Colonic mucosa (tissue), 4 donors: ENCODE data around the gene PRRC2A. TPM values are rescaled to one million over a fixed set of nuclear protein-coding genes. Genes with fewer than 3 reads are reported as not detected.

Experiments
- DNase-seq: peaks from one replicate; pipeline ENCODE4 v3.0.0-alpha.2; 2020
- H3K27ac ChIP-seq: fragments of 200-600 bp; one replicate; pipeline ENCODE4 v1.8.0; 2021
- H3K27me3 ChIP-seq: fragments of 200-600 bp; one replicate; pipeline ENCODE4 v1.8.0; 2021
- H3K36me3 ChIP-seq: fragments of 200-600 bp; one replicate; pipeline ENCODE4 v1.8.0; 2021
- H3K4me1 ChIP-seq: fragments of 200-600 bp; one replicate; pipeline ENCODE4 v1.8.0; 2021; ENCODE audit warnings: mild to moderate bottlenecking
- H3K4me3 ChIP-seq: fragments of 200-600 bp; one replicate; pipeline ENCODE4 v1.8.0; 2021
- H3K9ac ChIP-seq, 2 donors: one replicate each; pipeline ENCODE4 v1.7.0; 2013; ENCODE audit warnings: control low read depth in 2 of 2, low read depth in 2 of 2, low read length in 2 of 2
- H3K9me3 ChIP-seq: fragments of 200-600 bp; one replicate; pipeline ENCODE4 v1.8.0; 2021
- CTCF ChIP-seq: fragments of 200-600 bp; IDR thresholded peaks from one replicate; pipeline ENCODE4 v1.8.0; 2022; ENCODE audit warnings: antibody characterized with exemption, mild to moderate bottlenecking
- intact Hi-C: fragments of 100-400 bp; cut with DNase I; formaldehyde crosslinking; loops from one replicate; pipeline ENCODE4 v1.14.1; 2022
- total RNA-seq, 2 donors: library from RNA; stranded (reverse); fragmentation: NEBNext Ultra II Directional in 1 of 2; extraction: Animal tissue kit (Norgen Biotek cat#: 25700) in 1 of 2; gene quantifications; one replicate each; pipeline ENCODE4 v1.2.1, GENCODE V29; 2021
- donor health status: healthy.
- donor health status: DM: no; HTN: no; CAD: no.
- donor health status: DM: no; HTN: no; CAD: no.

PRRC2A gene
- total RNA-seq, 2 donors from 2014 or later, result 107 to 171 TPM

- H3K9me3 ChIP-seq, result no peaks in the 10 kb centered on the region
- TF ChIP-seq CTCF, result no peak
- peaks cover 12% of the 10 kb centered on the region for H3K36me3 ChIP-seq
- H3K9ac ChIP-seq, result peak within 1 kb of the TSS; percentile 86 to 96
- H3K4me3 ChIP-seq, result peak within 1 kb of the TSS; percentile 87
- intact Hi-C loops, result no loop called here
- H3K27ac ChIP-seq, result peak within 1 kb of the TSS; percentile 91
- DNase-seq, result peak; percentile 96
- H3K27me3 ChIP-seq, result no peaks in the 10 kb centered on the region
- H3K4me1 ChIP-seq, result peaks cover 20% of the 10 kb centered on the region
These were observed 44.4 kb downstream of the PRRC2A start, which contains the start of gene GPANK1 for GRCh38 chr6:31664790-31665500. TSS of gene GPANK1 (minus strand) at chr6:31664997. CDS start at chr6:31664478, 519 bp downstream.

GRCh38 chr6:31665501-31666336 is 45.2 kb downstream of the PRRC2A start, which contains the start of gene CSNK2B:
TSS of gene CSNK2B (plus strand) at chr6:31666080. CDS start at chr6:31666832, 752 bp downstream.
- Histone ChIP-seq H3K27me3 (no peaks in the 10 kb centered on the region), H3K27ac (peak within 1 kb of the TSS; percentile 91), H3K36me3 (peaks cover 20% of the 10 kb centered on the region), H3K9ac (peak within 1 kb of the TSS; percentile 86 to 96), H3K4me3 (peak within 1 kb of the TSS; percentile 87), H3K4me1 (peaks cover 20% of the 10 kb centered on the region), H3K9me3 (no peaks in the 10 kb centered on the region)
- TF ChIP-seq CTCF, result peak; percentile 17
- peak; percentile 98 for DNase-seq
- intact Hi-C loops, result no loop called here

GRCh38 chr6:31666337-31666965 is 45.9 kb downstream of the PRRC2A start:
- TF ChIP-seq CTCF, result no peak
- H3K27ac ChIP-seq, result peak overlapping the region; percentile 91
- H3K4me1 ChIP-seq, result peaks cover 20% of the 10 kb centered on the region
- intact Hi-C loops, result no loop called here
- DNase-seq, result no peak
- H3K9me3 ChIP-seq, result no peaks in the 10 kb centered on the region
- H3K9ac ChIP-seq, result peak overlapping the region; percentile 81 to 96
- H3K27me3 ChIP-seq, result no peaks in the 10 kb centered on the region
- peaks cover 27% of the 10 kb centered on the region for H3K36me3 ChIP-seq
- peak overlapping the region; percentile 87 for H3K4me3 ChIP-seq

- no peak for TF ChIP-seq CTCF
- Histone ChIP-seq H3K36me3 (peaks cover 29% of the 10 kb centered on the region), H3K9ac (no peak within 1 kb of the TSS), H3K4me3 (no peak within 1 kb of the TSS), H3K27ac (no peak within 1 kb of the TSS), H3K9me3 (no peaks in the 10 kb centered on the region), H3K27me3 (no peaks in the 10 kb centered on the region), H3K4me1 (peaks cover 6% of the 10 kb centered on the region)
- DNase-seq, result no peak
- intact Hi-C loops, result loop anchor here (10.0 kb wide), 2 partner anchors 215 to 285 kb away; partner anchors contain the start of genes NELFE and SKIC2
These were observed 49.2 kb downstream of the PRRC2A start, which contains the start of gene LY6G5B for GRCh38 chr6:31669676-31670075. TSS of gene LY6G5B (plus strand) at chr6:31669976. CDS start at chr6:31670951, 975 bp downstream.
